Cardiac fibroblast (primary cell): ENCODE results near the gene SLC17A5.
A peak's percentile ranks its signal among the peaks of the same experiment; 100 is the strongest.

ENCODE experiments used
- DNase-seq, 2 donors: peaks; one replicate each; pipeline versions ENCODE4 v3.0.0 to v3.0.0-alpha.2; 2010; ENCODE audit warnings: low read depth in 2 of 2
- H3K4me3 ChIP-seq, 2 donors: replicated peaks in 1 of 2; 1 replicate in 1 of 2; 2 replicates in 1 of 2; pipeline ENCODE4 v1.5.1; 2011; ENCODE audit warnings: low read depth in 2 of 2, low read length in 2 of 2, mild to moderate bottlenecking in 2 of 2, moderate library complexity in 1 of 2
- TF ChIP-seq, protein P1 (sequence below): IDR thresholded peaks from one replicate; pipeline ENCODE4 v1.5.1; 2011; ENCODE audit warnings: low read depth, mild to moderate bottlenecking, low read length, inconsistent platforms

SLC17A5 gene

DNA sequence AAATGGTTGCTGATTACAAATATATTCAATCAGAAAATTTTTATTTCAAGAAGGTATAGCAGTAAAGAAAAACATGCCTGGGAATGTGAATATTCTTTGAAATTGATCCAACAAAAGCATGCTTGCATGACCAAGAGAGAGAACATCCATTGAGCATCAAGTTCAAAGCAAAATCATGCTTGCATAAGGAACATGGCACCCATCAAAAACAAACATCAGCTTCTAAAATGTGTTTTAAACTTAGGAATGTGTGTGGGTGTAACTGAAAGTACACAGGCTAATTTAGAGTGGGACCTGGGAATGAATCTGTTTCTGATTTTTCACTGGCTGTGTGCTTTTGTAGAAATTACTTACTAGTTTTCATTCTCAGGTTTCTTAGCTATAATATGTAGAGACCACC, 5.6 kb downstream of the SLC17A5 start:
- TF ChIP-seq, protein P1, sequence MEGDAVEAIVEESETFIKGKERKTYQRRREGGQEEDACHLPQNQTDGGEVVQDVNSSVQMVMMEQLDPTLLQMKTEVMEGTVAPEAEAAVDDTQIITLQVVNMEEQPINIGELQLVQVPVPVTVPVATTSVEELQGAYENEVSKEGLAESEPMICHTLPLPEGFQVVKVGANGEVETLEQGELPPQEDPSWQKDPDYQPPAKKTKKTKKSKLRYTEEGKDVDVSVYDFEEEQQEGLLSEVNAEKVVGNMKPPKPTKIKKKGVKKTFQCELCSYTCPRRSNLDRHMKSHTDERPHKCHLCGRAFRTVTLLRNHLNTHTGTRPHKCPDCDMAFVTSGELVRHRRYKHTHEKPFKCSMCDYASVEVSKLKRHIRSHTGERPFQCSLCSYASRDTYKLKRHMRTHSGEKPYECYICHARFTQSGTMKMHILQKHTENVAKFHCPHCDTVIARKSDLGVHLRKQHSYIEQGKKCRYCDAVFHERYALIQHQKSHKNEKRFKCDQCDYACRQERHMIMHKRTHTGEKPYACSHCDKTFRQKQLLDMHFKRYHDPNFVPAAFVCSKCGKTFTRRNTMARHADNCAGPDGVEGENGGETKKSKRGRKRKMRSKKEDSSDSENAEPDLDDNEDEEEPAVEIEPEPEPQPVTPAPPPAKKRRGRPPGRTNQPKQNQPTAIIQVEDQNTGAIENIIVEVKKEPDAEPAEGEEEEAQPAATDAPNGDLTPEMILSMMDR: no peak
- DNase-seq: peak; percentile 31 to 53

DNA sequence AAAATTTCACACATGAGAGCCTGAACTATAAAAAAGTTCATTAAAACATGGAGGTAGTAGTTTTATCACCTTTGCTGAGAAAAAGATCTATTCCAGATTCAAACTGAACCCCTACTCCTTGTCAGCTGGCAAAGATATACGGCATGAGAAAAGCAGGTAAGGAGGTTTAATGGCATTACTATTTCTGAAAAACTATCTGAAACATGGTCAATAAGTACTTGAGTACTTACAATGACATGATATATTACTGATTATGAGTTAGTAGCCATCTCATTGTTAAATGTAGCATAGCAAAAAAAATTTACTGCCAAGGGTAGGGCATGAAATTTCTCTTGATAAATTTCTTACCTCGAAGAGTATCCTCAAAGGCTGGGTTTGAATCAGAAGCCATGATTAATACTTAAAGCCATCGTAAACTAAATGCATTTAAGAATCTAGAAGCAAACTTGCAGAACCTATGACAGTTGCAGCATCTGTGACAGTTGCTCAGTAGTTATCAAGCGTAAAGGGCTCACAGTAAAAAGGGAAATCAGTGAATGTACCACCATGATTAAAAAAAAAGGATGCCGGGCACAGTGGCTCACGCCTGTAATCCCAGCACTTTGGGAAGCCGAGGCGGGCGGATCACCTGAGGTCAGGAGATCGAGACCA, 8.7 kb downstream of the SLC17A5 start:
- TF ChIP-seq, protein P1: no peak
- H3K4me3 ChIP-seq: peak overlapping the region; percentile 19 to 43
- DNase-seq: no peak

More for the DNA sequence above, 5.6 kb downstream of the SLC17A5 start:
- H3K4me3 ChIP-seq: no peak overlapping the region

DNA sequence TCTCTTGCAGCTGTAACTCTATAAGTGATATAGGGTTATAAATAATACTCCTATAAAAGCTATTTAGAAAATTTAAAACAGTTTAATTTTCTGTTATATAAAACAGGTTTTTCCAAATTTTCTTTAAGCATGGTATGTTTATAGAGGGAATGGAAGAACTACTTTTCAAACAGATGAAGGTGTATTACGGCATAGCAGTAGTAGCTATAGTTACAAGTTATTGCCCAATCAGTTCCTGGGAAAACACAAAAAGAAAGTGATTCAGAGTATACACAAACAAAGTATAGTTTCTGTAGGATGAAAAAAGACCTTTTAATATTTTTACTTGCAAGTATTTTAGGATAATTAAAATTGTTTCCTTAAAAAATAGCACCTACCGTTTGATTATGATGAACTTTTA, 9.8 kb downstream of the SLC17A5 start:
- DNase-seq: peak in 1 of 2 donors; percentile 41
- TF ChIP-seq, protein P1: no peak

DNA sequence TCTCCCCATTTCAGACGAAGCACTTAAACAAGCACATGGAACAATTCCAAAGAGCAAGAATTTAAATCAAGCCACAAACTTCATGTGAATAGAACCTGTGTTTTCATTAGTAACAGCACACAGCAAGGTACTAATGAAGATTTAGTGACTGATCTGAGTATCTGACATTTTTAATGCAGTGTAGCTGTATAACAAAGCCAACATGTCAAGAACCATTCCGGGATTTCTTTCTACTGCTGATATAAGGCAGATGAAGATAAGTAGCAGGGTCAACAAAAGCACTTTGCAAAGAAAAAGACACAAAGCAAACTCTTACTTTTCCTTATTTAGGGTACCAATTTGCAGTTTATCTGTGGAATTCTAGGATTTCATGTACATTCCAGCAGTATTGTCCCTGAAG, 11.3 kb downstream of the SLC17A5 start:
- TF ChIP-seq, protein P1: no peak
- no peak overlapping the region for H3K4me3 ChIP-seq
- no peak for DNase-seq

More for the DNA sequence above, 9.8 kb downstream of the SLC17A5 start:
- no peak overlapping the region for H3K4me3 ChIP-seq

GRCh38 chr6:73640179-73640750, 13.5 kb downstream of the SLC17A5 start:
- no peak for DNase-seq
- H3K4me3 ChIP-seq: no peak overlapping the region
- TF ChIP-seq, protein P1: no peak

DNA sequence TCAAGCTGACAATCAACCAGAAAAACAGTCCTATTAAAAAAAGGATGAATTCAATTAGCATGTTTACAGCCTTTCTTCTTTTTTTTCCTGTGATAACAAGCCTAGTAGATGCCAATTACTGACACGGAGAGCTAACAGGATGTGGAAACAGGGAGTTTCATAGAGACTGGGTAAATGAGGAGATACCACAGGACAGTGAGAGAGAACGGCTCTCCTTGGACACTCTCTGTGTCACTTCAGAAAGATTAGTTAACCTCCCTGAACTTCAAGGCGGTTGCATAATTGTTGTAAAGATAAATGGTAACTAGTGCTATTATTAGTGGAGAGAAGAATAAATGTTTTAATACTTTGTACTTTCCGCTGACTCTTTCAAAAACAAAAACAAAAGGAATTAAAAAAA, 14.8 kb downstream of the SLC17A5 start:
- no peak for DNase-seq
- TF ChIP-seq, protein P1: no peak
- no peak overlapping the region for H3K4me3 ChIP-seq
